PFSK-1 (cell line): ENCODE data around the gene PCSK1N.

Experiments
- POLR2AphosphoS5 ChIP-seq: IDR thresholded peaks from 2 replicates; pipeline ENCODE4 v1.6.1; 2012; ENCODE audit warnings: low read depth, mild to moderate bottlenecking, control low read depth, low read length, moderate library complexity
- REST ChIP-seq, 2 experiments: IDR thresholded peaks; 2 replicates each; pipeline versions ENCODE4 v1.6.1 to v1.8.0; 2011 to 2012; ENCODE audit warnings: low read depth in 2 of 2, low read length in 2 of 2, control low read depth in 1 of 2, inconsistent platforms in 1 of 2, mild to moderate bottlenecking in 1 of 2, moderate library complexity in 1 of 2; ENCODE audit not compliant: insufficient read depth in 1 of 2
- SIN3A ChIP-seq: IDR thresholded peaks from 2 replicates; pipeline ENCODE4 v1.6.1; 2012; ENCODE audit warnings: mild to moderate bottlenecking, low read length, moderate library complexity, borderline replicate concordance; ENCODE audit not compliant: insufficient read depth
- TAF1 ChIP-seq: IDR thresholded peaks from 2 replicates; pipeline ENCODE4 v1.6.1; 2012; ENCODE audit warnings: low read length, control low read depth, borderline replicate concordance; ENCODE audit not compliant: insufficient read depth

- no peak for TF ChIP-seq POLR2AphosphoS5
- no peak for TF ChIP-seq REST (IDR thresholded peaks at IDR 0.05; ENCODE audit: insufficient read depth in 1 of 2, low read depth in 2 of 2, low read length in 2 of 2)
- TF ChIP-seq SIN3A = no peak
- no peak for TF ChIP-seq TAF1
Observed at GRCh38 chrX:48781705-48782104, 53.7 kb downstream of the PCSK1N start.
